Upper lobe of left lung (tissue), 6 donors: Measurements from ENCODE around the gene CARD6. TPM values are rescaled to one million over a fixed set of nuclear protein-coding genes. Genes with fewer than 3 reads are reported as not detected.
"Not testable (repeated sequence)": the region's sequence is repeated elsewhere in the genome, so short reads cannot be mapped to it uniquely, and the experiment has no call there.

Source experiments
- ATAC-seq, 2 donors: fragments of 200-7000 bp; cut with Tn5 transposase; one replicate each; pipeline ENCODE4 v1.9.1; 2022; ENCODE audit warnings: mild to moderate bottlenecking in 2 of 2, moderate library complexity in 2 of 2; ENCODE audit not compliant: low FRiP score in 2 of 2
- DNase-seq, 2 donors: peaks; one replicate each; pipeline ENCODE4 v3.0.0-alpha.2; 2019 to 2020
- H3K27ac ChIP-seq, 4 donors: fragments of 200-600 bp; sonication (generic); one replicate each; pipeline ENCODE4 v1.5.1; 2016 to 2019
- H3K27me3 ChIP-seq, 4 donors: fragments of 200-600 bp; sonication (generic); one replicate each; pipeline ENCODE4 v1.5.1; 2017 to 2019
- H3K36me3 ChIP-seq, 4 donors: fragments of 200-600 bp; sonication (generic); one replicate each; pipeline ENCODE4 v1.5.1; 2016 to 2019
- H3K4me1 ChIP-seq, 4 donors: fragments of 200-600 bp; sonication (generic); one replicate each; pipeline ENCODE4 v1.5.1; 2018 to 2019
- H3K4me3 ChIP-seq, 4 donors: fragments of 200-600 bp; sonication (generic); one replicate each; pipeline ENCODE4 v1.5.1; 2017 to 2019; ENCODE audit warnings: mild to moderate bottlenecking in 2 of 4, moderate library complexity in 1 of 4
- H3K9me3 ChIP-seq, 4 donors: fragments of 200-600 bp; sonication (generic); one replicate each; pipeline ENCODE4 v1.5.1; 2018 to 2019
- EP300 ChIP-seq, 4 donors: sonication (generic); formaldehyde crosslinking; IDR thresholded peaks; one replicate each; pipeline ENCODE4 v1.5.1; 2017; ENCODE audit warnings: antibody characterized with exemption in 4 of 4, control low read depth in 2 of 4
- POLR2A ChIP-seq, 4 donors: fragments of 450-650 bp; IDR thresholded peaks; one replicate each; pipeline ENCODE4 v1.5.1; 2016 to 2017; ENCODE audit warnings: antibody characterized with exemption in 4 of 4, mild to moderate bottlenecking in 2 of 4
- POLR2AphosphoS5 ChIP-seq, 2 donors: sonication (generic); formaldehyde crosslinking; IDR thresholded peaks; one replicate each; pipeline ENCODE4 v1.5.1; 2017; ENCODE audit warnings: antibody characterized with exemption in 2 of 2
- WGBS, 2 donors: methylation state at CpG; one replicate each; pipeline ENCODE4 v1.1.5; 2017 to 2018; 5-methylcytosine and 5-hydroxymethylcytosine counted together
- total RNA-seq, 6 donors: library from RNA; depleted of rRNA in 4 of 6; stranded (reverse); fragments of >200 nt in 4 of 6; gene quantifications; one replicate each; pipeline versions ENCODE4 v1.1.0 to v1.2.1, GENCODE V29; 2016 to 2021
- TF ChIP-seq, protein P1 (sequence below), 6 experiments: fragments of 450-650 bp in 4 of 6; fragments of 200-600 bp in 2 of 6; sonication (generic) in 2 of 6; IDR thresholded peaks; one replicate each; pipeline ENCODE4 v1.5.1; 2016 to 2019; ENCODE audit warnings: antibody characterized with exemption in 6 of 6
- donor health status: DM: no; HTN: no; CAD: no; lungs with moderate emphysema.
- donor health status: DM: no; HTN: yes; CAD: no; lungs with severe emphysema.

Gene CARD6
- total RNA-seq, 6 donors from 2014 or later: 14.7 to 23.9 (median 18.9) TPM

DNA sequence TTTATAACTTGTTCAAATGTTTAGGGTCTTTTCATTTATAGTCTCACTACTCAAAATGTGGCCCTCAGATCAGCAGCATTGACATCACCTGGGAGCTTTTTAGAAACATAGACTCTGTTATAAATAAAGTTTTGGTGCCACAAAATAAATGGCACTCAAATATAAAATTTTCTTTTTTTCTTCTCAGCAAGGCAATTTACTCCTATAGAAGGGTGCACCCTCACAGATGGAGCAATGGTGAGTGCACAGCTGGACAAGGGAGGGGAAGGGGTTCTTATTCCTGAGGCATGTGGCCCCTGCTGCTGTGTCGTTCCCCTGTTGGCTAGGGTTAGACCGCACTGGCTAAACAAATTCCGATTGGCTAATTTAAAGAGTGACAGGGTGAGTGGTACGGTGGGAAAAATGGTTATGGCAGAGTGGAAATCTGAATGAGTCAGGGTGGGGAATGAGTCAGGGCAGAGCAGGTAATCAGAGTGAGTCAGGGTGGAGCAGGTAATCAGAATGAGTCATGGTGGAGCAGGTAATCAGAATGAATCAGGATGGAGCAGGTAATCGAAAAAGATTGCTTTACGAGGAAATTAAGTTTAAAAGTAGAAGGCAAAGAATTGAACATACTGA, 36.3 kb downstream of the CARD6 start:
- TF ChIP-seq POLR2A (IDR thresholded peaks at IDR 0.05) (no peak), EP300 (IDR thresholded peaks at IDR 0.05) (no peak), POLR2AphosphoS5 (IDR thresholded peaks at IDR 0.05) (no peak)
- TF ChIP-seq, protein P1, sequence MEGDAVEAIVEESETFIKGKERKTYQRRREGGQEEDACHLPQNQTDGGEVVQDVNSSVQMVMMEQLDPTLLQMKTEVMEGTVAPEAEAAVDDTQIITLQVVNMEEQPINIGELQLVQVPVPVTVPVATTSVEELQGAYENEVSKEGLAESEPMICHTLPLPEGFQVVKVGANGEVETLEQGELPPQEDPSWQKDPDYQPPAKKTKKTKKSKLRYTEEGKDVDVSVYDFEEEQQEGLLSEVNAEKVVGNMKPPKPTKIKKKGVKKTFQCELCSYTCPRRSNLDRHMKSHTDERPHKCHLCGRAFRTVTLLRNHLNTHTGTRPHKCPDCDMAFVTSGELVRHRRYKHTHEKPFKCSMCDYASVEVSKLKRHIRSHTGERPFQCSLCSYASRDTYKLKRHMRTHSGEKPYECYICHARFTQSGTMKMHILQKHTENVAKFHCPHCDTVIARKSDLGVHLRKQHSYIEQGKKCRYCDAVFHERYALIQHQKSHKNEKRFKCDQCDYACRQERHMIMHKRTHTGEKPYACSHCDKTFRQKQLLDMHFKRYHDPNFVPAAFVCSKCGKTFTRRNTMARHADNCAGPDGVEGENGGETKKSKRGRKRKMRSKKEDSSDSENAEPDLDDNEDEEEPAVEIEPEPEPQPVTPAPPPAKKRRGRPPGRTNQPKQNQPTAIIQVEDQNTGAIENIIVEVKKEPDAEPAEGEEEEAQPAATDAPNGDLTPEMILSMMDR (IDR thresholded peaks at IDR 0.05): no peak
- Histone ChIP-seq H3K4me3 (no peak overlapping the region), H3K27ac (no peak overlapping the region), H3K27me3 (no peaks in the 10 kb centered on the region), H3K4me1 (no peaks in the 10 kb centered on the region), H3K36me3 (no peaks in the 10 kb centered on the region), H3K9me3 (peaks cover 0 to 5% (median 0%) of the 10 kb centered on the region in 4 donors)
- WGBS, 2 donors: 91 to 93% methylated on average over 6 of the region's 6 CpGs
- ATAC-seq (no peak), DNase-seq (no peak)

DNA sequence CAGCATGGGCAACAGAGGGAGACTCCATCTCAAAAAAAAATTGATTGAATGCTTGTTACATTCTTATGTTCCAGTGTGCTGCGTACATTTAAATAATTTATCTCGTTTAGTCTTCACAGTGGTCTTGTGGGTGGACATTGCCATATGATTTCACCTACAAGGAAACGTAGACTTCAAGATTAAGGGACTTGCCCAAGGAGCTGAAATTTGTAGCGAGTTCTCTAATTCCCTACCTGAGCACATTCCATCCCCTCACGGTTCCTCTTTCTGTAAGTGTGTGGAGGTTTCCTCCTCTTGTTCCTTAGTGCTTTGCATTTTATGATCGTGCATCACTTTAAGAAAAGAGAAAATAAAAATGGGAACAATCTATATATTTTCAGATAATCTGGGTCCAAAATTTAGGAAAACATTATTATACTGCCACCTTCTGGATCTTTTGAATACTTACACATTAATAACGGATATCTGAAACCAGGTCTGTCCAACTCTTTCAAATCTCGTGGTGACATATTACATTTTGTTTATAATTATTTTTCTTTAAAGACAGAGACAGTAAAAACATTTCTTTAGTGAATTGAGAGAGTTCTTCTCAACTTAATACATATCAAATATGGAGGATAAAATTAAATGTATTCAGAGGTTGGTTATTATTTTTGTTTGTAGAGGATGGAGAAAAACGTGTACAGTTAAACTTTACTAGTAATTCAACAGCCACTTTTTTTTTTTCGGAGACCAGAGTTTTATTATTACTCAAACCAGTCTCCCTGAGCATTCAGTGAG, 38.2 kb downstream of the CARD6 start:
- 35% methylated on average over 10 of the region's 10 CpGs for WGBS, 2 donors
- TF ChIP-seq, protein P1 (IDR thresholded peaks at IDR 0.05): peak; percentile 40 to 57 (median 50)
- TF ChIP-seq POLR2A (IDR thresholded peaks at IDR 0.05): no peak
- H3K4me1 ChIP-seq: no peaks in the 10 kb centered on the region
- H3K27ac ChIP-seq: no peak overlapping the region
- H3K36me3 ChIP-seq: no peaks in the 10 kb centered on the region
- no peak overlapping the region for H3K4me3 ChIP-seq
- H3K27me3 ChIP-seq: no peaks in the 10 kb centered on the region
- DNase-seq (no peak), ATAC-seq (peak in 1 of 2 donors; percentile 71)
- H3K9me3 ChIP-seq: peaks cover 0 to 9% (median 0%) of the 10 kb centered on the region in 4 donors

DNA sequence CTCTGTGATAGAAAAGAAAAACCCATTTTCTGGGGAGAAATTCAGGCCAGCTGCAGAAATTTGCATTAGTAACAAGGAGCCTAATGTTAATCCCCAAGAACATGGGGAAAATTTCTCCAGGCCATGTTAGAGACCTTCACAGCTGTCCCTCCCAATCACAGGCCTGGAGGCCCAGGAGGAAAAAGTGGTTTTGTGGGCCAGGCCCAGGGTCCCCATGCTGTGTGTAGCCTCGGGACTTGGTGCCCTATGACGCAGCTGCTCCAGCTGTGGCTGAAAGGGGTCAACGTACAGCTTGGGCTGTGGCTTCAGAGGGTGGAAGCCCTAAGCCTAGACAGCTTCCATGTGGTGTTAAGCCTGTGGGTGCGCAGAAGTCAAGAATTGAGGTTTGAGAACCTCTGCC, 41.1 kb downstream of the CARD6 start:
- WGBS, 2 donors: 91 to 96% methylated on average over 4 of the region's 4 CpGs
- ATAC-seq: no peak
- H3K36me3 ChIP-seq: no peaks in the 10 kb centered on the region

DNA sequence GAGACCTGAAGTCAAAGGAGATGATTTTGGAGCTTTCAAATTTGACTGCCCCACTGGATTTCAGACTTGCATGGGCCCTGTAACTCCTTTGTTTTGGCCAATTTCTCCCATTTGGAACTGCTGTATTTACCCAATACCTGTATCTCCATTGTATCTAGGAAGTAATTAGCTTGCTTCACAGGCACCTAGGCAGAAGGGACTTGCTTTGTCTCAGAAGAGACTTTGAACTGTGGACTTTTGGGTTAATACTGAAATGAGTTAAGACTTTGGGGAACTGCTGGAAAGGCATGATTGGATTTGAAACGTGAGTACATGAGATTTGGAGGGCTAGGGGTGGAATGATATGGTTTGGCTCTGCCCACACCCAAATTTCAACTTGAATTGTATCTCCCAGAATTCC, 41.9 kb downstream of the CARD6 start:
- DNase-seq, H3K36me3 ChIP-seq, H3K4me1 ChIP-seq, ATAC-seq, H3K9me3 ChIP-seq, H3K4me3 ChIP-seq, H3K27me3 ChIP-seq, H3K27ac ChIP-seq: not testable (repeated sequence)
- 58 to 62% methylated on average over 1 of the region's 1 CpG for whole genome bisulfite sequencing, 2 donors

More for the DNA sequence above, 41.1 kb downstream of the CARD6 start:
- Histone ChIP-seq H3K4me3 (no peak overlapping the region), H3K27ac (no peak overlapping the region), H3K4me1 (no peaks in the 10 kb centered on the region), H3K27me3 (no peaks in the 10 kb centered on the region), H3K9me3 (peaks cover 0 to 9% (median 0%) of the 10 kb centered on the region in 4 donors)
- TF ChIP-seq, protein P1 (IDR thresholded peaks at IDR 0.05): no peak
- TF ChIP-seq EP300 (IDR thresholded peaks at IDR 0.05): no peak
- TF ChIP-seq POLR2A (IDR thresholded peaks at IDR 0.05): no peak
- no peak for TF ChIP-seq POLR2AphosphoS5 (IDR thresholded peaks at IDR 0.05)
- no peak for DNase-seq

DNA sequence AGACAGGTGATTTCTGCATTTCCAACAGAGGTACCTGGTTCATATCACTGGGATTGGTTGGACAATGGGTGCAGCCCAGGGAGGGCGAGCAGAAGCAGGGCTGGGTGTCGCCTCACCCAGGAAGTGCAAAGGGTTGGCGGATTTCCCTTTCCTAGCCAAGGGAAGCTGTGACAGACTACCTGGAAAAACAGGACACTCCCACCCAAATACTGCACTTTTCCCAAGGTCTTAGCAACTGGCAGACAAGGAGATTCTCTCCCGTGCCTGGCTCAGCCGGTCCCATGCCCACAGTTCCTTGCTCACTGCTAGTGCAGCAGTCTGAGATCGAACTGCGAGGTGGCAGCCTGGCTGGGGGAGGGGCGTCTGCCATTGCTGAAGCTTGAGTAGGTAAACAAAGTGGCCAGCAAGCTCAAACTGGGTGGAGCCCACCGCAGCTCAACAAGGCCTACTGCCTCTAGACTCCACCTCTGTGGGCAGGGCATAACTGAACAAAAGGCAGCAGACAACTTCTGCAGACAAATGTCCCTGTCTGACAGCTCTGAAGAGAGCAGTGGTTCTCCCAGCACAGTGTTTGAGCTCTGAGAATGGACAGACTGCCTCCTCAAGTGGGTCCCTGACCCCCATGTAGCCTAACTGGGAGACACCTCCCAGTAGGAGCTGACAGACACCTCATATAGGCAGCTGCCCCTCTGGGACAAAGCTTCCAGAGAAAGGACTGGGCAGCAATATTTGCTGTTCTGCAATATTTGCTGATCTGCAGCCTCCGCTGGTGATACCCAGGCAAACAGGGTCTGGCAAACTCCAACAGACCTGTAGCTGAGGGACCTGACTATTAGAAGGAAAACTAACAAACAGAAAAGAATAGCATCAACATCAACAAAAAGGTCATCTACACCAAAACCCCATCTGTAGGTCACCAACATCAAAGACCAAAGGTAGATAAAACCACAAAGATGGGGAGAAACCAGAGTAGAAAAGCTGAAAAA, 54.6 kb downstream of the CARD6 start:
- ATAC-seq, H3K9me3 ChIP-seq, H3K27me3 ChIP-seq, H3K4me1 ChIP-seq, H3K27ac ChIP-seq, H3K4me3 ChIP-seq, H3K36me3 ChIP-seq: not testable (repeated sequence)
- 70 to 88% methylated on average over 4 to 10 of the region's 10 CpGs for WGBS, 2 donors
- DNase-seq: peak in 1 of 2 donors; percentile 33
